Measurements from ENCODE around the gene TMEM44. TPM values are rescaled to one million over a fixed set of nuclear protein-coding genes. Genes with fewer than 3 reads are reported as not detected.

Gene TMEM44
- total RNA-seq, 1 donor from 2014 or later, result 16.0 TPM

GRCh38 chr3:194582196-194582905 lies 50.9 kb downstream of the TMEM44 start:
- peak; percentile 11 for TF ChIP-seq CTCF (conservative IDR thresholded peaks at IDR 0.05; ENCODE audit: low read depth, low read length)
- H3K4me3 ChIP-seq (ENCODE audit: low read depth, low read length), result no peak overlapping the region
- DNase-seq (ENCODE audit: low read depth), result no peak

GRCh38 chr3:194579091-194579606 lies 54.1 kb downstream of the TMEM44 start:
- no peak overlapping the region for H3K4me3 ChIP-seq (ENCODE audit: low read depth, low read length)
- DNase-seq (ENCODE audit: low read depth), result no peak
- no peak for TF ChIP-seq CTCF (conservative IDR thresholded peaks at IDR 0.05; ENCODE audit: low read depth, low read length)

- DNase-seq (ENCODE audit: low read depth), result peak; percentile 73
- no peak overlapping the region for H3K4me3 ChIP-seq (ENCODE audit: low read depth, low read length)
- no peak for TF ChIP-seq CTCF (conservative IDR thresholded peaks at IDR 0.05; ENCODE audit: low read depth, low read length)
Measured at GRCh38 chr3:194577986-194578905, 55.0 kb downstream of the TMEM44 start.

GRCh38 chr3:194575484-194576210 lies 57.6 kb downstream of the TMEM44 start:
- DNase-seq (ENCODE audit: low read depth), result peak; percentile 87
- H3K4me3 ChIP-seq (ENCODE audit: low read depth, low read length), result no peak overlapping the region
- peak; percentile 33 for TF ChIP-seq CTCF (conservative IDR thresholded peaks at IDR 0.05; ENCODE audit: low read depth, low read length)

- peak; percentile 29 for TF ChIP-seq CTCF (conservative IDR thresholded peaks at IDR 0.05; ENCODE audit: low read depth, low read length)
- peak; percentile 78 for DNase-seq (ENCODE audit: low read depth)
- no peak overlapping the region for H3K4me3 ChIP-seq (ENCODE audit: low read depth, low read length)
Measured at GRCh38 chr3:194574639-194575483, 58.4 kb downstream of the TMEM44 start.

All from epithelial cell of proximal tubule (primary cell).